Ascending aorta (tissue), 2 donors: ENCODE data around the gene CYP4A11. TPM values are rescaled to one million over a fixed set of nuclear protein-coding genes. Genes with fewer than 3 reads are reported as not detected.
"Not testable (repeated sequence)": the region's sequence is repeated elsewhere in the genome, so short reads cannot be mapped to it uniquely, and the experiment has no call there.

Source experiments
- DNase-seq, 2 donors: peaks; one replicate each; pipeline ENCODE4 v3.0.0-alpha.2; 2019; ENCODE audit warnings: low spot score in 2 of 2
- H3K27ac ChIP-seq, 2 donors: fragments of 200-600 bp; sonication (generic); one replicate each; pipeline ENCODE4 v1.5.1; 2016 to 2017; ENCODE audit warnings: mild to moderate bottlenecking in 1 of 2
- H3K27me3 ChIP-seq: fragments of 200-600 bp; sonication (generic); one replicate; pipeline ENCODE4 v1.5.1; 2017
- H3K36me3 ChIP-seq, 2 donors: fragments of 200-600 bp; sonication (generic); one replicate each; pipeline ENCODE4 v1.5.1; 2016
- H3K4me1 ChIP-seq, 2 donors: fragments of 200-600 bp; sonication (generic); one replicate each; pipeline ENCODE4 v1.5.1; 2016 to 2017; ENCODE audit warnings: mild to moderate bottlenecking in 1 of 2
- H3K4me3 ChIP-seq, 2 donors: fragments of 200-600 bp; sonication (generic); one replicate each; pipeline ENCODE4 v1.5.1; 2016 to 2017; ENCODE audit warnings: mild to moderate bottlenecking in 1 of 2
- H3K9me3 ChIP-seq, 2 donors: fragments of 200-600 bp; sonication (generic); one replicate each; pipeline ENCODE4 v1.5.1; 2016
- CTCF ChIP-seq, 3 experiments: fragments of 200-600 bp in 2 of 3; fragments of 450-650 bp in 1 of 3; sonication (generic) in 2 of 3; IDR thresholded peaks; one replicate each; pipeline ENCODE4 v1.5.1; 2016 to 2019; ENCODE audit warnings: antibody characterized with exemption in 3 of 3, mild to moderate bottlenecking in 1 of 3, moderate library complexity in 1 of 3
- intact Hi-C: fragments of 100-400 bp; cut with DNase I; formaldehyde crosslinking; loops from one replicate; pipeline ENCODE4 v1.15.1; 2023
- total RNA-seq: library from RNA; depleted of rRNA; stranded (reverse); fragments of >200 nt; gene quantifications from one replicate; pipeline ENCODE4 v1.1.0, GENCODE V29; 2016

The CYP4A11 gene
- total RNA-seq, 1 donor from 2014 or later, result not detected

GRCh38 chr1:46961066-46961758 is 19.9 kb upstream of the CYP4A11 start:
- Histone ChIP-seq H3K27me3 (no peaks in the 10 kb centered on the region), H3K9me3 (no peaks in the 10 kb centered on the region), H3K36me3 (no peaks in the 10 kb centered on the region), H3K27ac (no peak overlapping the region), H3K4me3 (no peak overlapping the region), H3K4me1 (no peaks in the 10 kb centered on the region)
- intact Hi-C loops, result no loop called here
- no peak for DNase-seq
- no peak for TF ChIP-seq CTCF (IDR thresholded peaks at IDR 0.05)

GRCh38 chr1:46960250-46960649 is 19.0 kb upstream of the CYP4A11 start:
- DNase-seq, result no peak
- H3K4me1 ChIP-seq, result no peaks in the 10 kb centered on the region
- no peak for TF ChIP-seq CTCF (IDR thresholded peaks at IDR 0.05)
- no peak overlapping the region for H3K27ac ChIP-seq
- H3K9me3 ChIP-seq, result no peaks in the 10 kb centered on the region
- H3K27me3 ChIP-seq, result no peaks in the 10 kb centered on the region
- no peak overlapping the region for H3K4me3 ChIP-seq
- H3K36me3 ChIP-seq, result no peaks in the 10 kb centered on the region
- intact Hi-C loops, result no loop called here

- H3K27ac ChIP-seq, H3K27me3 ChIP-seq, intact Hi-C loops: not testable (repeated sequence)
Observed at GRCh38 chr1:46955116-46955515, 13.8 kb upstream of the CYP4A11 start.

GRCh38 chr1:46953847-46954246 is 12.6 kb upstream of the CYP4A11 start:
- H3K27me3 ChIP-seq, H3K4me1 ChIP-seq, intact Hi-C loops, DNase-seq, H3K4me3 ChIP-seq, H3K9me3 ChIP-seq, H3K36me3 ChIP-seq, H3K27ac ChIP-seq: not testable (repeated sequence)

More at GRCh38 chr1:46955116-46955515, 13.8 kb upstream of the CYP4A11 start:
- H3K36me3 ChIP-seq, H3K4me1 ChIP-seq, H3K4me3 ChIP-seq, DNase-seq, H3K9me3 ChIP-seq: not testable (repeated sequence)

- H3K27ac ChIP-seq, H3K9me3 ChIP-seq, H3K4me1 ChIP-seq, H3K27me3 ChIP-seq, H3K36me3 ChIP-seq, DNase-seq, H3K4me3 ChIP-seq, intact Hi-C loops: not testable (repeated sequence)
Observed at GRCh38 chr1:46949417-46949666, 8.1 kb upstream of the CYP4A11 start.

- intact Hi-C loops, result no loop called here
- Histone ChIP-seq H3K36me3 (no peaks in the 10 kb centered on the region), H3K4me3 (no peak overlapping the region), H3K27ac (no peak overlapping the region), H3K9me3 (no peaks in the 10 kb centered on the region), H3K4me1 (peaks cover 0 to 6% of the 10 kb centered on the region in 2 donors), H3K27me3 (no peaks in the 10 kb centered on the region)
- no peak for TF ChIP-seq CTCF (IDR thresholded peaks at IDR 0.05)
- DNase-seq, result no peak
Observed at GRCh38 chr1:46948629-46949416, 7.5 kb upstream of the CYP4A11 start.

- intact Hi-C loops, H3K4me3 ChIP-seq, H3K27ac ChIP-seq, DNase-seq, H3K4me1 ChIP-seq, H3K36me3 ChIP-seq, H3K27me3 ChIP-seq, H3K9me3 ChIP-seq: not testable (repeated sequence)
Observed at GRCh38 chr1:46947706-46948105, 6.4 kb upstream of the CYP4A11 start.
